Measurements from ENCODE around the gene CDC42EP2.

CDC42EP2 gene

GRCh38 chr11:65304110-65304509, 10.6 kb upstream of the CDC42EP2 start:
- peak overlapping the region; percentile 22 to 76 for H2BK12ac ChIP-seq (ENCODE audit: low read length in 2 of 2)
- H3K9me3 ChIP-seq (ENCODE audit: control insufficient read depth, low read length) = no peaks in the 10 kb centered on the region
- H3K36me3 ChIP-seq (ENCODE audit: control insufficient read depth in 1 of 2, insufficient read depth in 2 of 2, low read depth in 1 of 2, low read length in 2 of 2) = peaks cover 12 to 39% of the 10 kb centered on the region in 2 experiments
- H2AFZ ChIP-seq (ENCODE audit: low read depth, low read length) = no peak overlapping the region
- peak overlapping the region in 1 of 2 experiments; percentile 43 for H3K4ac ChIP-seq (ENCODE audit: low read depth in 1 of 2, low read length in 2 of 2)
- no peaks in the 10 kb centered on the region for H3K27me3 ChIP-seq (ENCODE audit: control insufficient read depth in 1 of 2, insufficient read depth in 1 of 2, low read length in 2 of 2)
- no peak for DNase-seq
- 97% methylated on average over 4 of the region's 4 CpGs for WGBS
- peaks cover 34% of the 10 kb centered on the region for H3K4me1 ChIP-seq (ENCODE audit: control insufficient read depth, insufficient read depth, low read depth, low read length)
- peak overlapping the region; percentile 83 for H4K91ac ChIP-seq (ENCODE audit: low read length)
- H3K23ac ChIP-seq (ENCODE audit: low read length in 2 of 2) = no peak overlapping the region
- no peak overlapping the region for H2BK5ac ChIP-seq (ENCODE audit: low read depth, low read length, poor library complexity, severe bottlenecking)
- H3K18ac ChIP-seq (ENCODE audit: low read depth in 1 of 2, low read length in 2 of 2) = peak overlapping the region in 1 of 2 experiments; percentile 93
- H3K79me1 ChIP-seq (replicated peaks; ENCODE audit: low read length, poor library complexity, severe bottlenecking) = no peaks in the 10 kb centered on the region
- H2BK15ac ChIP-seq (ENCODE audit: low read depth, poor library complexity, severe bottlenecking) = peak overlapping the region; percentile 28
- H3K4me3 ChIP-seq (ENCODE audit: insufficient read depth in 1 of 2, low read depth in 1 of 2, low read length in 2 of 2) = no peak overlapping the region
- H3K4me2 ChIP-seq (ENCODE audit: low read length, poor library complexity, severe bottlenecking) = no peak overlapping the region
- no peak overlapping the region for H2BK120ac ChIP-seq (ENCODE audit: low read depth, low read length)
- no peak overlapping the region for H3K9ac ChIP-seq (ENCODE audit: low read length)
- no peak overlapping the region for H2AK5ac ChIP-seq (ENCODE audit: low read length, severe bottlenecking)
- no peak overlapping the region for H3K27ac ChIP-seq (ENCODE audit: low read length, poor library complexity, severe bottlenecking)
- no peak overlapping the region for H4K8ac ChIP-seq (ENCODE audit: low read length)
- H3K14ac ChIP-seq (ENCODE audit: low read length in 2 of 2) = no peak overlapping the region

GRCh38 chr11:65304613-65305012, 10.1 kb upstream of the CDC42EP2 start:
- Histone ChIP-seq H3K4ac (ENCODE audit: low read depth in 1 of 2, low read length in 2 of 2) (peak overlapping the region; percentile 16 to 98), H2BK12ac (ENCODE audit: low read length in 2 of 2) (peak overlapping the region; percentile 28 to 76), H3K4me1 (ENCODE audit: control insufficient read depth, insufficient read depth, low read depth, low read length) (peaks cover 31% of the 10 kb centered on the region), H3K9ac (ENCODE audit: low read length) (no peak overlapping the region), H2BK120ac (ENCODE audit: low read depth, low read length) (no peak overlapping the region), H2AFZ (ENCODE audit: low read depth, low read length) (no peak overlapping the region), H3K23ac (ENCODE audit: low read length in 2 of 2) (no peak overlapping the region), H3K27me3 (ENCODE audit: control insufficient read depth in 1 of 2, insufficient read depth in 1 of 2, low read length in 2 of 2) (no peaks in the 10 kb centered on the region), H3K79me1 (replicated peaks; ENCODE audit: low read length, poor library complexity, severe bottlenecking) (no peaks in the 10 kb centered on the region), H4K91ac (ENCODE audit: low read length) (peak overlapping the region; percentile 83), H4K8ac (ENCODE audit: low read length) (peak overlapping the region; percentile 10), H3K4me3 (ENCODE audit: insufficient read depth in 1 of 2, low read depth in 1 of 2, low read length in 2 of 2) (no peak overlapping the region), H3K4me2 (ENCODE audit: low read length, poor library complexity, severe bottlenecking) (no peak overlapping the region), H2BK5ac (ENCODE audit: low read depth, low read length, poor library complexity, severe bottlenecking) (no peak overlapping the region), H3K9me3 (ENCODE audit: control insufficient read depth, low read length) (no peaks in the 10 kb centered on the region), H3K27ac (ENCODE audit: low read length, poor library complexity, severe bottlenecking) (no peak overlapping the region), H3K14ac (ENCODE audit: low read length in 2 of 2) (peak overlapping the region in 1 of 2 experiments; percentile 99), H3K36me3 (ENCODE audit: control insufficient read depth in 1 of 2, insufficient read depth in 2 of 2, low read depth in 1 of 2, low read length in 2 of 2) (peaks cover 10 to 39% of the 10 kb centered on the region in 2 experiments), H2BK15ac (ENCODE audit: low read depth, poor library complexity, severe bottlenecking) (no peak overlapping the region), H2AK5ac (ENCODE audit: low read length, severe bottlenecking) (no peak overlapping the region), H3K18ac (ENCODE audit: low read depth in 1 of 2, low read length in 2 of 2) (peak overlapping the region; percentile 87 to 93)
- WGBS = 98% methylated on average over 7 of the region's 7 CpGs
- DNase-seq = no peak

GRCh38 chr11:65305501-65306268, 9.0 kb upstream of the CDC42EP2 start:
- Histone ChIP-seq H3K9me3 (ENCODE audit: control insufficient read depth, low read length) (no peaks in the 10 kb centered on the region), H3K4ac (ENCODE audit: low read depth in 1 of 2, low read length in 2 of 2) (peak overlapping the region; percentile 16 to 34), H3K23ac (ENCODE audit: low read length in 2 of 2) (no peak overlapping the region), H2BK12ac (ENCODE audit: low read length in 2 of 2) (peak overlapping the region in 1 of 2 experiments; percentile 49), H3K79me1 (replicated peaks; ENCODE audit: low read length, poor library complexity, severe bottlenecking) (no peaks in the 10 kb centered on the region), H3K18ac (ENCODE audit: low read depth in 1 of 2, low read length in 2 of 2) (peak overlapping the region; percentile 30 to 74), H4K91ac (ENCODE audit: low read length) (peak overlapping the region; percentile 74), H3K4me3 (ENCODE audit: insufficient read depth in 1 of 2, low read depth in 1 of 2, low read length in 2 of 2) (no peak overlapping the region), H2AK5ac (ENCODE audit: low read length, severe bottlenecking) (no peak overlapping the region), H2BK15ac (ENCODE audit: low read depth, poor library complexity, severe bottlenecking) (no peak overlapping the region), H2AFZ (ENCODE audit: low read depth, low read length) (no peak overlapping the region), H3K9ac (ENCODE audit: low read length) (no peak overlapping the region), H3K27ac (ENCODE audit: low read length, poor library complexity, severe bottlenecking) (no peak overlapping the region), H3K36me3 (ENCODE audit: control insufficient read depth in 1 of 2, insufficient read depth in 2 of 2, low read depth in 1 of 2, low read length in 2 of 2) (peaks cover 10 to 39% of the 10 kb centered on the region in 2 experiments), H4K8ac (ENCODE audit: low read length) (peak overlapping the region; percentile 63), H3K4me1 (ENCODE audit: control insufficient read depth, insufficient read depth, low read depth, low read length) (peaks cover 31% of the 10 kb centered on the region), H3K27me3 (ENCODE audit: control insufficient read depth in 1 of 2, insufficient read depth in 1 of 2, low read length in 2 of 2) (no peaks in the 10 kb centered on the region), H3K14ac (ENCODE audit: low read length in 2 of 2) (no peak overlapping the region), H3K4me2 (ENCODE audit: low read length, poor library complexity, severe bottlenecking) (no peak overlapping the region), H2BK5ac (ENCODE audit: low read depth, low read length, poor library complexity, severe bottlenecking) (no peak overlapping the region), H2BK120ac (ENCODE audit: low read depth, low read length) (no peak overlapping the region)
- WGBS = 44% methylated on average over 14 of the region's 17 CpGs
- peak; percentile 93 for DNase-seq

- Histone ChIP-seq H3K27ac (ENCODE audit: low read length, poor library complexity, severe bottlenecking) (no peak overlapping the region), H3K9me3 (ENCODE audit: control insufficient read depth, low read length) (no peaks in the 10 kb centered on the region), H2BK12ac (ENCODE audit: low read length in 2 of 2) (peak overlapping the region; percentile 81 to 97), H2BK15ac (ENCODE audit: low read depth, poor library complexity, severe bottlenecking) (no peak overlapping the region), H3K4me2 (ENCODE audit: low read length, poor library complexity, severe bottlenecking) (no peak overlapping the region), H3K14ac (ENCODE audit: low read length in 2 of 2) (peak overlapping the region in 1 of 2 experiments; percentile 50), H3K23ac (ENCODE audit: low read length in 2 of 2) (peak overlapping the region in 1 of 2 experiments; percentile 34), H4K8ac (ENCODE audit: low read length) (no peak overlapping the region), H4K91ac (ENCODE audit: low read length) (peak overlapping the region; percentile 18), H2BK5ac (ENCODE audit: low read depth, low read length, poor library complexity, severe bottlenecking) (no peak overlapping the region), H2BK120ac (ENCODE audit: low read depth, low read length) (peak overlapping the region; percentile 29), H3K4me3 (ENCODE audit: insufficient read depth in 1 of 2, low read depth in 1 of 2, low read length in 2 of 2) (no peak overlapping the region), H3K4me1 (ENCODE audit: control insufficient read depth, insufficient read depth, low read depth, low read length) (peaks cover 21% of the 10 kb centered on the region), H2AK5ac (ENCODE audit: low read length, severe bottlenecking) (no peak overlapping the region), H3K18ac (ENCODE audit: low read depth in 1 of 2, low read length in 2 of 2) (peak overlapping the region; percentile 40 to 79), H3K79me1 (replicated peaks; ENCODE audit: low read length, poor library complexity, severe bottlenecking) (no peaks in the 10 kb centered on the region), H3K27me3 (ENCODE audit: control insufficient read depth in 1 of 2, insufficient read depth in 1 of 2, low read length in 2 of 2) (no peaks in the 10 kb centered on the region), H3K36me3 (ENCODE audit: control insufficient read depth in 1 of 2, insufficient read depth in 2 of 2, low read depth in 1 of 2, low read length in 2 of 2) (peaks cover 10 to 39% of the 10 kb centered on the region in 2 experiments), H3K4ac (ENCODE audit: low read depth in 1 of 2, low read length in 2 of 2) (peak overlapping the region; percentile 59), H3K9ac (ENCODE audit: low read length) (no peak overlapping the region), H2AFZ (ENCODE audit: low read depth, low read length) (no peak overlapping the region)
- DNase-seq = no peak
- 93% methylated on average over 6 of the region's 6 CpGs for WGBS
Measured at GRCh38 chr11:65307298-65308229, 7.1 kb upstream of the CDC42EP2 start.

Data from mesenchymal stem cell (in vitro differentiated cells and primary cell).